Astrocyte (in vitro differentiated cells and primary cell): ENCODE measurements around the gene ANKRD11. TPM values are rescaled to one million over a fixed set of nuclear protein-coding genes. Genes with fewer than 3 reads are reported as not detected.

ENCODE experiments used
- DNase-seq: peaks from one replicate; pipeline ENCODE4 v3.0.0-alpha.2; 2010; ENCODE audit warnings: low read depth
- FAIRE-seq: peaks from 2 replicates; lab custom pipeline; 2011; peaks lifted over from hg19 to GRCh38; lab: Jason Lieb, UNC
- H2AFZ ChIP-seq: 2 replicates; pipeline ENCODE4 v1.6.0; 2012; ENCODE audit warnings: low read depth, low read length, inconsistent platforms
- H3K27ac ChIP-seq: 2 replicates; pipeline ENCODE4 v1.5.1; 2011; ENCODE audit warnings: low read depth, low read length, inconsistent platforms
- H3K27me3 ChIP-seq: 2 replicates; pipeline ENCODE4 v1.6.0; 2011; ENCODE audit warnings: low read length, inconsistent platforms; ENCODE audit not compliant: insufficient read depth
- H3K36me3 ChIP-seq: 2 replicates; pipeline ENCODE4 v1.5.1; 2011; ENCODE audit warnings: low read length, inconsistent platforms; ENCODE audit not compliant: insufficient read depth
- H3K4me1 ChIP-seq: 2 replicates; pipeline ENCODE4 v1.5.1; 2011; ENCODE audit warnings: low read length, inconsistent platforms; ENCODE audit not compliant: insufficient read depth
- H3K4me2 ChIP-seq: 2 replicates; pipeline ENCODE4 v1.6.0; 2012; ENCODE audit warnings: low read length, inconsistent platforms
- H3K4me3 ChIP-seq: 2 replicates; pipeline ENCODE4 v1.5.1; 2011; ENCODE audit warnings: low read depth, mild to moderate bottlenecking, low read length, inconsistent platforms; ENCODE audit not compliant: insufficient read depth
- H3K79me2 ChIP-seq: 2 replicates; pipeline ENCODE4 v1.6.0; 2012; ENCODE audit warnings: mild to moderate bottlenecking, low read length, inconsistent platforms; ENCODE audit not compliant: insufficient read depth
- H3K9ac ChIP-seq: 2 replicates; pipeline ENCODE4 v1.6.0; 2012; ENCODE audit warnings: mild to moderate bottlenecking, low read length, inconsistent platforms
- H3K9me3 ChIP-seq: 2 replicates; pipeline ENCODE4 v1.5.1; 2012; ENCODE audit warnings: low read depth, mild to moderate bottlenecking, low read length, inconsistent platforms; ENCODE audit not compliant: insufficient read depth
- H4K20me1 ChIP-seq: 2 replicates; pipeline ENCODE4 v1.6.0; 2012; ENCODE audit warnings: low read length, inconsistent platforms; ENCODE audit not compliant: insufficient read depth
- H3K27ac Mint-ChIP-seq: one replicate; pipeline ENCODE4 v1.8.0; 2021; ENCODE audit warnings: mild to moderate bottlenecking, mixed read lengths; ENCODE audit not compliant: unreplicated experiment
- H3K27me3 Mint-ChIP-seq: one replicate; pipeline ENCODE4 v1.8.0; 2021; ENCODE audit warnings: low read depth, mixed read lengths; ENCODE audit not compliant: unreplicated experiment
- H3K36me3 Mint-ChIP-seq: one replicate; pipeline ENCODE4 v1.8.0; 2021; ENCODE audit warnings: low read depth, mixed read lengths; ENCODE audit not compliant: unreplicated experiment
- H3K4me1 Mint-ChIP-seq: one replicate; pipeline ENCODE4 v1.8.0; 2021; ENCODE audit warnings: low read depth, mixed read lengths; ENCODE audit not compliant: unreplicated experiment
- H3K4me3 Mint-ChIP-seq: one replicate; pipeline ENCODE4 v1.8.0; 2021; ENCODE audit warnings: mild to moderate bottlenecking, moderate library complexity, mixed read lengths; ENCODE audit not compliant: unreplicated experiment
- H3K9me3 Mint-ChIP-seq: one replicate; pipeline ENCODE4 v1.8.0; 2021; ENCODE audit warnings: mild to moderate bottlenecking, mixed read lengths; ENCODE audit not compliant: unreplicated experiment
- EZH2 ChIP-seq: IDR thresholded peaks from 2 replicates; pipeline ENCODE4 v1.6.1; 2012; ENCODE audit warnings: mild to moderate bottlenecking, low read length, inconsistent platforms; ENCODE audit not compliant: insufficient read depth
- total RNA-seq: library from RNA; stranded (reverse); gene quantifications from 2 replicates; pipeline ENCODE4 v1.2.1, GENCODE V29; 2021
- TF ChIP-seq, protein P1 (sequence below): IDR thresholded peaks from 2 replicates; pipeline ENCODE4 v1.5.1; 2011; ENCODE audit warnings: low read depth, mild to moderate bottlenecking, inconsistent platforms, low read length, moderate library complexity; ENCODE audit not compliant: insufficient read depth

ANKRD11 gene
- total RNA-seq, 1 donor from 2014 or later, result 213 TPM

DNA sequence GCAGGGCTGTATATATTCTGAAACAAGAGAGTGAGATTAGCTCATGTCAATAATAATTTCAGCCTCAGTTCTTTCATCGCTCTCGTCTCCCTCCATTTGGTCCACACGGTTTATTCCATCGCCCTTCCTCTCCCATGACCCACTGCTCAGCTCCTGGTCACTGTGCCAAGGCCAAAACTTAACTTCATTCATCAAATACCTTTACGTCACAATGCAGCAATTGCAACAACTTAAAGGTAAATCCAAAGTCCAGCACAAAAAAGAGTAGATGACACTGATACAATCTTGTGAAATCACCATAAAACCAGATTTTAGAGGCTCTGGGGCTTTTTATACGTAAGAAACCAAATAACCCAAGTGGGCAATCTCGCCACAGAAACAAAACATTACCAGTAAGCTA, 72.0 kb downstream of the ANKRD11 start:
- no peak overlapping the region for H3K27ac Mint-ChIP-seq

DNA sequence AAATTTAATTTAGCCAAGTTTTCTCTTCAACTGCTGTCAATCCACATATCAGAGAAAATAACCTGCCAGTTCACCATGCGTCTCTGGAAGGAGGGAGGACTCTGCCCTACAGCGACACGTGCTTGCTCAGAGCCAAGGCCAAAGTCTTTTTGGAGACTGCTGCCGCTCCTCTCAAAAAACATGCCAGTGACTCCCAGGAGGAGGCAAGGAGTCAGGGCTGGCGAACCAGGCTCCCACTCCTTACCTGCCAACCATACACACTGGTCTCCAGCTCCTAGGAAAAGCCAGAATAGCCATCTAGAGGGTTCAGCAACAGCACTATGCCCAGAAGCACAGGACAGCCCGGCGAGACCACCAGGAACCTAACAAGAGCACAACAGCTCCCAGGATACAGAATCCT, 73.0 kb downstream of the ANKRD11 start:
- DNase-seq, result no peak
- peaks cover 5% of the 10 kb centered on the region for H3K36me3 Mint-ChIP-seq
- H3K79me2 ChIP-seq, result peaks cover 98% of the 10 kb centered on the region
- no peaks in the 10 kb centered on the region for H3K27me3 Mint-ChIP-seq
- no peak overlapping the region for H3K27ac ChIP-seq
- peaks cover 56% of the 10 kb centered on the region for H3K4me1 Mint-ChIP-seq
- peaks cover 7% of the 10 kb centered on the region for H3K36me3 ChIP-seq
- H3K4me2 ChIP-seq, result no peak overlapping the region
- TF ChIP-seq, protein P1, sequence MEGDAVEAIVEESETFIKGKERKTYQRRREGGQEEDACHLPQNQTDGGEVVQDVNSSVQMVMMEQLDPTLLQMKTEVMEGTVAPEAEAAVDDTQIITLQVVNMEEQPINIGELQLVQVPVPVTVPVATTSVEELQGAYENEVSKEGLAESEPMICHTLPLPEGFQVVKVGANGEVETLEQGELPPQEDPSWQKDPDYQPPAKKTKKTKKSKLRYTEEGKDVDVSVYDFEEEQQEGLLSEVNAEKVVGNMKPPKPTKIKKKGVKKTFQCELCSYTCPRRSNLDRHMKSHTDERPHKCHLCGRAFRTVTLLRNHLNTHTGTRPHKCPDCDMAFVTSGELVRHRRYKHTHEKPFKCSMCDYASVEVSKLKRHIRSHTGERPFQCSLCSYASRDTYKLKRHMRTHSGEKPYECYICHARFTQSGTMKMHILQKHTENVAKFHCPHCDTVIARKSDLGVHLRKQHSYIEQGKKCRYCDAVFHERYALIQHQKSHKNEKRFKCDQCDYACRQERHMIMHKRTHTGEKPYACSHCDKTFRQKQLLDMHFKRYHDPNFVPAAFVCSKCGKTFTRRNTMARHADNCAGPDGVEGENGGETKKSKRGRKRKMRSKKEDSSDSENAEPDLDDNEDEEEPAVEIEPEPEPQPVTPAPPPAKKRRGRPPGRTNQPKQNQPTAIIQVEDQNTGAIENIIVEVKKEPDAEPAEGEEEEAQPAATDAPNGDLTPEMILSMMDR, result no peak
- TF ChIP-seq EZH2, result no peak
- H3K4me3 ChIP-seq, result no peak overlapping the region
- peaks cover 12% of the 10 kb centered on the region for H3K4me1 ChIP-seq
- no peaks in the 10 kb centered on the region for H3K9me3 ChIP-seq
- H3K9ac ChIP-seq, result no peak overlapping the region
- no peak overlapping the region for H3K4me3 Mint-ChIP-seq
- H3K9me3 Mint-ChIP-seq, result no peaks in the 10 kb centered on the region
- H3K27me3 ChIP-seq, result no peaks in the 10 kb centered on the region
- peaks cover 98% of the 10 kb centered on the region for H4K20me1 ChIP-seq
- no peak overlapping the region for H2AFZ ChIP-seq
- no peak for FAIRE-seq
- peak overlapping the region; percentile 60 for H3K27ac Mint-ChIP-seq

More for the DNA sequence above, 72.0 kb downstream of the ANKRD11 start:
- Histone ChIP-seq H4K20me1 (peaks cover 98% of the 10 kb centered on the region), H3K9me3 (no peaks in the 10 kb centered on the region), H3K4me3 (no peak overlapping the region), H3K27ac (no peak overlapping the region), H3K27me3 (no peaks in the 10 kb centered on the region), H3K36me3 (peaks cover 7% of the 10 kb centered on the region), H2AFZ (no peak overlapping the region), H3K4me1 (peaks cover 22% of the 10 kb centered on the region), H3K4me2 (no peak overlapping the region), H3K79me2 (peaks cover 96% of the 10 kb centered on the region), H3K9ac (no peak overlapping the region)
- Mint-ChIP-seq H3K4me3 (no peak overlapping the region), H3K4me1 (peaks cover 56% of the 10 kb centered on the region), H3K36me3 (peaks cover 5% of the 10 kb centered on the region), H3K27me3 (no peaks in the 10 kb centered on the region), H3K9me3 (no peaks in the 10 kb centered on the region)
- FAIRE-seq, result no peak
- DNase-seq, result no peak
- TF ChIP-seq EZH2, result no peak
- TF ChIP-seq, protein P1, result no peak

DNA sequence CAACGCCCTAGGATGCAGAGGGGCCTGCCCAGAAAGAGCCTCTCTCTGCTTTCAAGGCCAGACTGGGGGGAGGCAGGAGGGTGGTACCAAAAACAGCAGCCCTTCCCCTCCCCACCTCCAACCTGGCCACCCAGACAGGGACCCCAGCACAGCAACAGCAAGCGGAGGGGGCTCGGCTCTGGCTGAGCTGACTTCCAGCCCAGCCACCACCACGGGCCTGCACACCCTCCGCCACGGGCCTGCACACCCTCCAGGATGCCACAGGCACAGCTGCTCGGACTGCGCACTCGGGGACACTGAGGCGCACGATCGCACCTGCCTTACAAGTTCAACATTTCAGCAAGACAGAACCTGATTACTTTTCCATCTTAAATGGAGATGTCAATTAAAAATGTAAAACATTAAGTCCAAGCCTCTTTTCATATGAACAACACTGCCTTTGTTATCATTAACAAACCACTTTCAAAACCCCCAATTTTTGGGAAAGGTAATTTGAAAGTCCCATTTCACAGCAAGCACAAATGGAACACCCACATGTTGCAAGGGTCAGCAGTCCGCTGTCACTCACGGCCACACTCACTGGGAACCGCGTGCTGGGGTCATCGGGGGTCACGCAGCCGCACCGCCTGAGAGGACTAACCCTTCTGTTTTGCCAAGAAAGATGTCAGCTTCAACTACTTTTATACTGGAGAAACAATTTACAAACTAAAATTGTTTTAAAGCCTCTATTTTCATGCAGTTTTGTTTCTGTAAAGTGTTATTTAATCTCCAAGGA, 76.4 kb downstream of the ANKRD11 start:
- no peak overlapping the region for H3K27ac ChIP-seq
- TF ChIP-seq, protein P1, result no peak
- no peak for TF ChIP-seq EZH2
- H3K9ac ChIP-seq, result no peak overlapping the region
- H3K4me1 ChIP-seq, result peaks cover 26% of the 10 kb centered on the region
- H3K79me2 ChIP-seq, result peaks cover 98% of the 10 kb centered on the region
- H3K27me3 Mint-ChIP-seq, result no peaks in the 10 kb centered on the region
- H3K36me3 ChIP-seq, result peaks cover 7% of the 10 kb centered on the region
- no peak overlapping the region for H3K4me3 Mint-ChIP-seq
- no peak overlapping the region for H2AFZ ChIP-seq
- DNase-seq (no peak), FAIRE-seq (no peak)
- no peak overlapping the region for H3K4me3 ChIP-seq
- no peaks in the 10 kb centered on the region for H3K27me3 ChIP-seq
- no peaks in the 10 kb centered on the region for H3K9me3 ChIP-seq
- peaks cover 5% of the 10 kb centered on the region for H3K36me3 Mint-ChIP-seq
- H3K4me2 ChIP-seq, result no peak overlapping the region
- peaks cover 62% of the 10 kb centered on the region for H3K4me1 Mint-ChIP-seq
- peaks cover 96% of the 10 kb centered on the region for H4K20me1 ChIP-seq
- H3K27ac Mint-ChIP-seq, result no peak overlapping the region
- no peaks in the 10 kb centered on the region for H3K9me3 Mint-ChIP-seq
